Stimulated activated CD4-positive, alpha-beta T cell treated with anti-CD3 and anti-CD28 coated beads, TNF-alpha, amount 100 ng/mL, for 1 hour (primary cell): ENCODE measurements around the gene FAM78B.

Experiments used
- DNase-seq, 3 donors: peaks; one replicate each; pipeline ENCODE4 v3.0.0-alpha.2; 2020; ENCODE audit warnings: low read depth in 3 of 3, low spot score in 1 of 3

The FAM78B gene

GRCh38 chr1:166120281-166120680 lies 46.5 kb downstream of the FAM78B start:
- no peak for DNase-seq

GRCh38 chr1:166119471-166119965 lies 47.3 kb downstream of the FAM78B start:
- no peak for DNase-seq

GRCh38 chr1:166117776-166118175 lies 49.0 kb downstream of the FAM78B start:
- no peak for DNase-seq

DNA sequence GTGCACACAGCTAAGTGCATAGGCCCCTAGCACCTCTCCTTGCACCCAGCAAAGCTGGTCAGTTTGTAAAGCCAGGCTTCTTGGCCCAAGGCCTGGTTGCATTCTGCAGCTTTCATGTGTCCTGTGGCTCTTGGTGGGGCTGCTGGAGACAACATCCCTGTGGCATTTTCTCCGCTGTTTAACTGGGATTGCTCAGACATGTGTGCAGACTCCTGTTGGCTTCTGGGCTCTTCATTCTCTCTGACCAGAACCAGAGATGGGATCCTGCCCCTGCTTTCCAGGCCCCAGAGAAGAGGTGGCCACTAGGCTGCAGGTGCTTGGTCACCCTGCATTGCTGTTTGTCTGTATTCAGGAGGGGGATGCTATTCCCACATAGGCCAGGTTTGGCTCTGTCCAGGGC lies 50.8 kb downstream of the FAM78B start:
- no peak for DNase-seq

DNA sequence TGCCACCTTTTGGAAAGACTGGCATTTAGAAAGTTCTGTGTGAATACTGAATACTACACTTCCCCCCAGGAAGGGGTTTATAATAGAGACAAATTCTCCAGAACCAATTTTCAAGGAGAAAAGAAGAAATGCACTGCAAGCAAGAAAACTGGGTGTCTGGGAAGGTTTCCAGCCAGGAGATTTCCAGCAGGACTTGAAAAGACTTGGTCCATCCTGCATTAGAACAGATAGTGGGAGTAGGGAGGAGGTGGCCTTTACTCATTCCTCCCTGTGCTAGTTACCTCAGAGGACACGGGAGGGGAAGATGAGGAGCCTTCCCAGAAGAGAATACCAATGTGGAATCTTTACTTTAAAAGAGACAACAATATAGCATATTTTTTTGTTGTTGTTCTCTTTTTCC lies 52.4 kb downstream of the FAM78B start:
- DNase-seq = no peak

- DNase-seq = no peak
Observed at GRCh38 chr1:166113630-166114029, 53.2 kb downstream of the FAM78B start.

DNA sequence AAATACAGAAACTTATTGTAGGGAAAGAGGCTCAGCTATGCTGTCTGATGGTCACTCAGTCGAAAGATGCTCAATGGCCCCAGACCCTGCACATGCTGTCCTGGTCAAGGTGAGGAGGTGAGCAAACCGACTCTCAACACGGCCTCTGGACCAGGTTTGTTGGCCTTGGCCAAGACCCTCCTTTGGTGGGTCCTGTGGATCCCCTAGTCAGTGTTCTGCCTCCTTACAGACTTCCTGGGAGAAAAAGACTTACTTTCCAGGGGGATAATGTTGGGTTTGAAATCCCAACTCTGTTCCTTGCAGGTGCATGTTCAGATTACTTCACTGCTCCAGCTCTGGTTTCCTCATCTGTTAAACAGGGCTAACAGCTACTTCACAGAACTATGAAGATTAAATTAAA lies 53.8 kb downstream of the FAM78B start:
- DNase-seq = no peak

GRCh38 chr1:166112425-166112824 lies 54.4 kb downstream of the FAM78B start:
- DNase-seq = no peak

- no peak for DNase-seq
Observed at GRCh38 chr1:166111430-166111829, 55.4 kb downstream of the FAM78B start.

DNA sequence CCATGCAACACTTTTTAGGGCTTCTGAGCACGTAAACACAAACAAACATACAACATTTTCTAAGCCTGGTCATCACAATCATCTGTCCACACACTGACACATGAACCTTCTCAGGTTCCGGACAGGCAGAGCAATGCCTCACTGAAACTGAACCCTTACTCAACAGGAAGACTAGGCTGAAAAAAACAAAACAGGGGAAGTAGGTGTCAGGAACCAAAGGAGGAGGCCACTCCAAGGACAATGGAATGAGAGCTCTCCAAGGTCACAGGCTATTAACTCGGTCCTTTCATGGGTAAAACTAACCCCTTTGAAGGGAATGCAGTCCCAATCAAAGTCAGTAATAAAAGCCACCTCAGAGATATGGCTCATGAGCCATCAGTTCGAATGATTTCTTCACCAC lies 76.6 kb downstream of the FAM78B start:
- DNase-seq = no peak

DNA sequence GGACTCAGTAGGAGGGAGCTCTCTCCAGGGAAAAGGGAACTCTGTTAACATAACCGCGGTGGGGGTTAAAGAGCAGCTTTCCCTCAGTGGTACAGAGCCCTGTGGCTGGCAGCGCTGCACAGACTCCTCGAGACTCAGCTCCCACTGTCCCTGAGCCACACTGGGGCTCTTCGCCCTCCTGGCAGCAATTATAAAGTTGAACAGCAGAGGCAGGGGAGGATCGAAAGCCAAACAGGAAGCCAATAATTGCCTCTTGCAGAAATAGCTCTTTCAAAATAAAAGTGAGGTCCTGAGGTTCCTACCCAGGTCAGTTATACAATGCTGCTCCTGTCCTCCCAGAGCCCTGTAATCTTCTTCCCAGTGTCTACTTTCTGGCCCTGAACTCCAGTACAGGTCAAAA lies 77.0 kb downstream of the FAM78B start:
- no peak for DNase-seq

DNA sequence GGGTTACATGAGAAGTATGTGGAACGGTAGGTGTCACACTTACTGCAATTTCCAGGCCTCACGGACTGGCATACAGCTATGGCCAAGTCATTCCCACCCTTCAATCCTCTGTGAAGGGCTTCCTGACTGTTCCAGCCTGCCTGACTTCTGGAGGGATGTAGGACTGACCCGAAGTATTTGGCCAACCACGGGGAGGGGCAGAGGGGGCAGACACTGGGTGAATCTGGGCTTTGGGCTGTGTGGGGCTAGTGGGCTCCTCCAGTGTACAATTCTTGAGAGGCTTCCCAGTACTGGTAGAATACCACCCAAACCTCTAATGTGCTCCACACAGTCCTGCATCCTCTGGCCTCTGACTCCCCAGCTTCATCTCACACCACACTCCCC lies 78.2 kb downstream of the FAM78B start:
- DNase-seq = no peak

DNA sequence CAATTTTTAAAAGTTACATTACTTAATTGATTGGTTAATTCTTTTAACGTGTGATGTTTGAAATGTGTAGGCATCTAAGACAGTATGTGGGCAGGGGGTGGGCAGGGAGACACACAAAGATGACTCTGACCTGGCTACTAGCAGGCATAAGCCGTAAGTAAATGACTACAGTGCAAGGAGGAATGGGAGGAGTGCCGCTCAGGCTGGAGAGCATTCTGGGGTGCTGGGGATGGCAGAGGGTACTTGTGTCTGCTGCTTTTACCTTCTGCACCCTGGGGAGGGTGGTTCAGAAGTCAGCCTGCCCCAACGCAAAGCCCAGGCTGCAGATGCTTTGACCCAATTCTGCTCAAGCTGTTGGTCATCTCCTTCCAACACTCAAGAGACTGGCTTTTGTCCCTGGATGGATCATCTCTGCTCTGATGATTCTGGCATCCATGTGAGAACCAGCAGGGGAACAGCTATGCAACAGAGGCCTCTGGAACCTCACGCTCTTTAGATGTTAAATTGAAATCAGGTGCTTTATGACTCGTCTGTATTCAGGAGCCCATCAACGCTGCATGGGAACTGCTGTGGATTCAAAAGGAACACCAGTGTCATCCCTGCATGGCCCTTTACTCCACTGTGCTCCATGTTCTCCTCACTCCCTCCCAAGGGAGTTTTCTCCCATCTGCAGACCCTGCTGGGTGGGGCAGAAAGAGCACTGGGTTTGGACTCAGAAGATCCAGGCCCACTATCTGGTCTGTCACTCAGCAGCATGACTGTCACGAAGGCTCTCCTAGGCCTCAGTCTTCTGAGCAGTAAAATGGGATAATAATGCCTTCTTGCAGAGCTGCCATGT lies 78.8 kb downstream of the FAM78B start:
- DNase-seq = no peak

DNA sequence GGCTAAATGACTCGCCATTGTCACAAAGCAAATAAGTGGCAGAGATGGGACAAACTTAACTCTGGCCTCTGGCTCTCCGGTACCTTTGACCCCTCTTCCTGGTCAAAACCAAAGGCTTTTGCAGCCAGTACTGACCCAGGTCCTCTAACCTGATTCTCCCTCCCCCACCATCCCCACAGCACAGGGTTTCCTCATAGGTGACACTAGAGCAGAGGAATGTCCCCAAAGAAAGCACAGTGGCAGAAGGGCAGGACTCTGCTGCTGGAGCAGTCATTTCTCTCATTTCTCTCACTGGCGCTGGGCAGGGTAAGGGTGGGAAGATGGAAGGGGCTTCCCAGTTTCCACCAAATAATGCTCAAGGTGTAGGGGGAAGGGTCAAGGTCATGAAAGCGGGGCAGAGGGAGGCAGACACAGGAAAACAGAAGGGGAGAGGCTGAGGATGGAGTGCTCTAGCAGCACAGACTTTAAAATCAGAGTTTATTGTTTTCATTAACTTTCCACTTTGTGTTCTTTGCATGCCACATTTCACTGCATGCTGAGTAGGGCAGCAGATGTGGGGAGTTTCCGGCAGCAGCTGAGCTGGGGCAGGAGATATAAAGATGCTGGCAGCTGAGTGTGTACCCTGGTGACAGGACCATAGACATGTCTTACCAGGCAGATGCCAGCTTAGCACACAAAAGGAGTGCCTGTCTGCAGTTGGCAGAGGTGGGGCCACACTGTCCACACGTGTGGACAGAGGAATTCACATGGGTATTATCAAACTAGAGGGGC lies 80.5 kb downstream of the FAM78B start:
- DNase-seq = no peak

DNA sequence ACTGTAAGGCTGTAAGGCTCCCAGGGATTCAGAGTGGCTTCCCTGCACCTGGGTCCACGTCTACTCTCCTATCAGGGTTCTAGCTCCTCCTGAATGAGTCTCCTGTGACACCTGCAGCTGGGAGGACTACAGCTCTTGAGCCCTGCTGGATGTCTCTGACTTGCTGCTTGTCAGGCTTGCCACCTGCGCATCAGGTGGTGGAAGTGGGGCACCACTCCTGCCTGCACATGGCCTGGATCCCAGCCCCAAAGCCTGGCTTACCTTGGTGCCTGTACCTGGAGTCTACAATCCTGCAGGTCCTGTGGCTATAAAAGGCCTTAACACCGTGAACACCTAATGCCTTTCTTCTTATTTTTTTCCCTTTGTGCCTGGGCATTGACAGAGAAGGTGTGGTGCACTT lies 82.2 kb downstream of the FAM78B start:
- DNase-seq = no peak

- DNase-seq = no peak
Observed at GRCh38 chr1:166083887-166084286, 82.9 kb downstream of the FAM78B start.

GRCh38 chr1:166082601-166083000 lies 84.2 kb downstream of the FAM78B start:
- no peak for DNase-seq

DNA sequence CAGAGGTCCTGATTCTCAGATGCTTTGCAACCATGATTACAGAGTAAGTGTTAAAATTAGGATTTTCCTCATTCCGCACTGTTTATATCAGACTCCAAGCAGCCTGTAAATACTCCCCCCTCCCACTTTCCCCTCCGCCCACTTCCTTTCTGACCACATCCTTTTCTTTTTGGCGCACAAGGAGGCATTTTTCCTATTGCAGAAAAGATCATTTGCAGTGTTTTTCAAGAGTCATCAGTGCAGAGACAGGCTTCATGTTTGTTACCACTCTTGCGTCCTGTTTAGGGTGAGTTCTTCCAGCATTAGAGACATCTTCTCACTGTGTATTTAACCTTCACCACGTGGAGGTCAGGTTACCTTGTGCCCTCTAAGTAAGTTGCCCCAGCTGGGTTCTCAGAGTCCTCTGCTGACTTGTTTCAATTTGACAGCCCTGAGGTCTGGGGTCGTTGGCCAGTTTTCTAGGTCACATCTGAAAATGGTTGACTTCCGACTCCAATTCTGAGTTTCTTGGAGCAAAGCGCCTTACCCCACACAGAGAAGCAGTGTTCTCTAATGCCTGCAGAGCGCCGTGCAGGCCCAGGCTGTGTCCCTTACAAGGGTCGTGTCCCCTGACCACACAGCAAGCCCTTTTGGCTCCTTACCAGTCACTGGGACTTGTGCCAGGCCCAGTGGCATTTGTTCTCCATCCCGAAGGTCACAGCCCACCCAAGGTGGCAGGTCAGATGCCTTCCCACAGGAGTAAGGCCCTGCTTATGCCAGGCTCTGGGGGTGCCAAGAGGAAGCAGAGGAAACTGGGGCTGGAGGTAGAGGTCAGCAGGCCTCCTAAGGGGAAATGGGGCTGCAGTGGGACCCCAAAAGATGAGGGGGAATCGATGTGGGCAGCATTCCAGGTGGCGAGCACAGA lies 85.6 kb downstream of the FAM78B start:
- no peak for DNase-seq

GRCh38 chr1:166080277-166080966 lies 86.4 kb downstream of the FAM78B start:
- DNase-seq = no peak

DNA sequence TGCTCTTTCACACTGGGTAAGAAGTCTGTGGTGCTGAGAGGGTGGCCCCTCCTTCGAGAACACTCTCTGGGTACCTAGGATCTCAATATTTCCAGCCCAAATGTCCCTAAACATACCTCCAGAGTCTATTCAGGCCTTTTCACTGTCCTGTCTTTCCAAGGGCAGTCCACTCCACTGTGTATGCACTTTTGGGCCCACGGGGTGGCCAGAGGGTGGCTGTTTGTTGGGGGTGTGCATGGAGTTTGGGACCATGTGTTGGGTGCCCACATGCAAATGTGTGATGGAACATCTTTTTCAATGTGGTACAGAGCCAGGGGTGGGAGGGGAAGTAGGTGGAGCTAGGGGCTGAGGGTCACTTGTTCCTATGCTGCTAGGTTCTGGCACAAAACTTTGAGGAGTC lies 87.5 kb downstream of the FAM78B start:
- DNase-seq = no peak

DNA sequence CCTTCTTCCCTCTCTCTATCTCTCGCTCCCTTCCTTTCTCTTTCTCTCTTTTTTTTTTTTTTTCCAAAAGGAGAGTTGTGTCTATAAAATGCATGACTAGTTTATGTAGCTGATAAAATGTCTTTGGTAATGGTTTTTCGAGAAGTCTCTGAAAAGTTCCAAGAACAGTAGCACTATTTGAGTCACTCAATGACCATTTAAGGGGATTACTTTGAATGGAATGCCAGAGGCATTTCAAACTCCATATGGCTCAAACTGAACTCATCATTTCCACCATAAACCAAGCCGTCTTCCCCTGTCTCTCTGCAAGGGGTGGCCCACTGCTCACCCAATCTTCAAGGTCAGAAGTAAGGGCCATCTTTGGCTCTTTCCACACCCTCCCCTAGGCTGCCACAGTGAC lies 93.3 kb downstream of the FAM78B start:
- DNase-seq = no peak
